Mucosa of stomach (tissue), 1 donor: Measurements from ENCODE around the gene EXOC2.

ENCODE experiments used
- H3K27me3 ChIP-seq: one replicate; pipeline ENCODE4 v1.7.0; 2013; ENCODE audit warnings: mild to moderate bottlenecking, low read length; ENCODE audit not compliant: control insufficient read depth, insufficient read depth
- H3K36me3 ChIP-seq: one replicate; pipeline ENCODE4 v1.7.0; 2013; ENCODE audit warnings: low read length; ENCODE audit not compliant: control insufficient read depth, insufficient read depth
- H3K4me1 ChIP-seq: one replicate; pipeline ENCODE4 v1.7.0; 2013; ENCODE audit warnings: mild to moderate bottlenecking, low read length; ENCODE audit not compliant: control insufficient read depth, insufficient read depth
- H3K4me3 ChIP-seq: one replicate; pipeline ENCODE4 v1.7.0; 2013; ENCODE audit warnings: low read length
- H3K9ac ChIP-seq: one replicate; pipeline ENCODE4 v1.7.0; 2013; ENCODE audit warnings: mild to moderate bottlenecking, low read length, moderate library complexity
- H3K9me3 ChIP-seq: one replicate; pipeline ENCODE4 v1.7.0; 2013; ENCODE audit warnings: mild to moderate bottlenecking, low read length, moderate library complexity; ENCODE audit not compliant: control insufficient read depth
- donor health status: Pancreatic carcinoma.

The EXOC2 gene

GRCh38 chr6:636488-636887 lies 56.5 kb downstream of the EXOC2 start:
- Histone ChIP-seq H3K4me3 (no peak overlapping the region), H3K27me3 (no peaks in the 10 kb centered on the region), H3K36me3 (no peaks in the 10 kb centered on the region), H3K9ac (no peak overlapping the region), H3K4me1 (no peaks in the 10 kb centered on the region), H3K9me3 (no peaks in the 10 kb centered on the region)

DNA sequence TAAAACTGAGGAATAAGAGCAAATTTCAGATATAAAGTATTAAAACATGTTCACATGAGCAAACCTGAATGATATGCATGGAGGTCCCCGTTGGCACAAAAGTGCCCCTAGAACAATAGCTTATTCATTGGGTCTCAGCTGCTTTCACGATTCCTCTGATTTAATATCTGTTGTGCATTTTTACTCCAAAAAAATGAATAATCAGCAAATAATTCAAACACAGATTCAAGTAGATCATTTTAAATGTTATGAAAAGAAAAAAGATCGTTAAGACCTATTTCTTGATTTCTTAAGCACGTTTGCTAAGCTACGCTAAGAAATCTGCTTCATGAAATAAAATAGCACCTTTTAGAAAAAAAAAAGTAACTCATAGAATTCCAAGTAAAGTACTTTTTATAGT lies 57.7 kb downstream of the EXOC2 start:
- Histone ChIP-seq H3K27me3 (no peaks in the 10 kb centered on the region), H3K4me3 (no peak overlapping the region), H3K36me3 (no peaks in the 10 kb centered on the region), H3K4me1 (no peaks in the 10 kb centered on the region), H3K9me3 (no peaks in the 10 kb centered on the region), H3K9ac (no peak overlapping the region)

- Histone ChIP-seq H3K27me3 (no peaks in the 10 kb centered on the region), H3K9ac (no peak overlapping the region), H3K4me3 (no peak overlapping the region), H3K9me3 (no peaks in the 10 kb centered on the region), H3K36me3 (no peaks in the 10 kb centered on the region), H3K4me1 (no peaks in the 10 kb centered on the region)
Measured at GRCh38 chr6:633611-634010, 59.3 kb downstream of the EXOC2 start.

DNA sequence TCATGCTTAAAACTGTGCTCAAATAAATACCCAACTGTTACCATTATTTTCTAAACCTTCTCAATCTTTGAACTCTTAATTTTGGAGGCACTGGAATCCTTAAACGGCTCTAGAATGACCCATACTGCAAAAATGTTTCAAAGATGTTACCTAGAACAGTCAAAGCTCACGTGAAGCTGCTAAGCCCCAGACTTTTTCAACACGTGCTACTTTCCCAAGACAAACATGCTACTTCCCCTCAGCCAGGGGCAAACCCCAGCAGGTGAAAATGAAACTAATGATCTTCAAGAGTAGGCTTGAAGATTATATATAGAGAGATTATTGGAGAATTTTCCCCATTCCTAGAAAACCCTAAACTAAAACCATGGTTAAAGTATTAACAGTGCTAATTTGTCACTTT lies 64.2 kb downstream of the EXOC2 start:
- Histone ChIP-seq H3K36me3 (no peaks in the 10 kb centered on the region), H3K27me3 (no peaks in the 10 kb centered on the region), H3K4me3 (no peak overlapping the region), H3K9ac (no peak overlapping the region), H3K9me3 (no peaks in the 10 kb centered on the region), H3K4me1 (no peaks in the 10 kb centered on the region)

DNA sequence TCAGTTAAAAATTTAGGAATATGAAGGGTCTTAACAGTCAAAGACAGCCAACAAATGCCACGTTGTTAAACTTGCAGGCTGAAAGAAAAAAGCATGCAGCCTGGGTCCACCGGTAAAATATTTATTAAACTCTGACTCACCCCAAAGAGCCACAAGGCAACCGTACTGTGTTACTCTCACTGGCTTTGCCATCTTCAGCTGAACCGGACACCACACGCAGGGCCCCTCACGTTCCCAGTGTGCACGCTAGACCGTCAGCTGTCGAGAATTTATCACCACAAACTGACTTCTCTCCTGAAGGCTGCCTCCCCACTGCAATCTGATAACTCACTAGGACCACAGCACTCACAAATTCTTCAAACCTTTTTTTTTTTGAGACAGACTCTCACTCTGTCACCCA lies 66.7 kb downstream of the EXOC2 start:
- H3K36me3 ChIP-seq, result no peaks in the 10 kb centered on the region
- no peaks in the 10 kb centered on the region for H3K9me3 ChIP-seq
- no peaks in the 10 kb centered on the region for H3K27me3 ChIP-seq
- H3K9ac ChIP-seq, result no peak overlapping the region
- H3K4me3 ChIP-seq, result no peak overlapping the region
- no peaks in the 10 kb centered on the region for H3K4me1 ChIP-seq

DNA sequence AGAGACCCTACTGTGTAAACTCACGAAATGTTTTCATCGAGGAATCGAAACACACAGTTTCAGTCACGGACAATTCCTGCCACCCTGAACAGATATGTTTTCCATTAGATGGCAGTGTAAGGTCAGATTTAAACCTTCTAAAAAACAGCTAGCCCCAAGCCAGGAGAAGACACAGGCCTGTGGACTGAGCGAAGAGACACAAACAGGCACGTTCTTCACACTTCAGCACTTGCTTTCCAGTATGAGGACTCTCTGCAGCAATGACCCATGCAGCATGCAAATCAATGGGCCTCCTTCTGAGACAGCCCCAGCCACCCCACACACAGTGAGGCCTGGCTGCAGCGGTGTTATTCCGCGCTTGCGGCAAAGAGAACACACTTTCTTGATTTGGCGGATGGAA lies 68.0 kb downstream of the EXOC2 start:
- no peaks in the 10 kb centered on the region for H3K9me3 ChIP-seq
- H3K9ac ChIP-seq, result no peak overlapping the region
- H3K4me1 ChIP-seq, result no peaks in the 10 kb centered on the region
- no peak overlapping the region for H3K4me3 ChIP-seq
- H3K36me3 ChIP-seq, result no peaks in the 10 kb centered on the region
- H3K27me3 ChIP-seq, result no peaks in the 10 kb centered on the region

DNA sequence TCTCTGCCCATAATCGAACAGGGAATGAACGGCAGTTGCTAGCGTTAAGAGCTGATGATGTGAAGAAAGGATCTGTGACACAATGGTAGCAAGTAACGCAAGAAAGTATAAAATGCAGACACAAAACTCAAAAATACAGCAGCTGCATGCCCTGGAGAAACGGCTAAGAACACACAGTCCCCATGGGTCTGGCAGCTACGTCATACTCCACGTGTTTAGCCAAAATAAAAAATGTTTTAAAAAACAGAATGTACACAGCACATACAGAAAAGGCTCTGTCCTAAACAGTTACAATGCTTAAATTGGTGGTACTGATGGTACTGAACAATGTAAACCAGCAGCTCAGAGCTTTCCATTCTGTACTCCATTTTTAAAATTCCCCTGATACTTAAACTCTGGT lies 70.5 kb downstream of the EXOC2 start:
- Histone ChIP-seq H3K27me3 (no peaks in the 10 kb centered on the region), H3K4me1 (no peaks in the 10 kb centered on the region), H3K9ac (no peak overlapping the region), H3K9me3 (no peaks in the 10 kb centered on the region), H3K36me3 (no peaks in the 10 kb centered on the region), H3K4me3 (no peak overlapping the region)

- Histone ChIP-seq H3K4me3 (no peak overlapping the region), H3K27me3 (no peaks in the 10 kb centered on the region), H3K36me3 (no peaks in the 10 kb centered on the region), H3K9me3 (no peaks in the 10 kb centered on the region), H3K9ac (no peak overlapping the region), H3K4me1 (no peaks in the 10 kb centered on the region)
Measured at GRCh38 chr6:621931-622330, 71.0 kb downstream of the EXOC2 start.

DNA sequence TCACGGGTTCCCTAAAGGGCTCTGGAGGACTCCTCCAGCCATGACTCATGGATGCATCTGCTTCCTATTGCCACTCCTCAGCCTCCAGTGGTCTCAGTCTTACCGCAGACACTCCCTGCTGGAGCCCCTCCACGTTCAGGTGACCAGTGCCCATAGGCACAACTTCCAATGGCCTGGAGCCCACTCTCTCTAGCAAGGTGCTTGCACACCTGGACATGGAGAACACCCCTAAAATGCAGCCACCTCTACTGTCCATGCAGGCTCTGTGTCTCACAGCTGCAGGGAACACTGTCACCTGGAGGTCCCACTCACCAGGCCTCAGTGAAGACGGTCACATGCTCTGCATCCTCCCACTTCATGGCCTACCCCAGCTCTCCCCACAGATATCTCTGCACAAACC lies 72.0 kb downstream of the EXOC2 start:
- Histone ChIP-seq H3K4me1 (no peaks in the 10 kb centered on the region), H3K27me3 (no peaks in the 10 kb centered on the region), H3K9me3 (no peaks in the 10 kb centered on the region), H3K9ac (no peak overlapping the region), H3K36me3 (no peaks in the 10 kb centered on the region), H3K4me3 (no peak overlapping the region)

GRCh38 chr6:620166-620565 lies 72.8 kb downstream of the EXOC2 start:
- Histone ChIP-seq H3K9ac (no peak overlapping the region), H3K4me3 (no peak overlapping the region), H3K4me1 (no peaks in the 10 kb centered on the region), H3K27me3 (no peaks in the 10 kb centered on the region), H3K36me3 (no peaks in the 10 kb centered on the region), H3K9me3 (no peaks in the 10 kb centered on the region)

GRCh38 chr6:617456-618100 lies 75.4 kb downstream of the EXOC2 start:
- no peaks in the 10 kb centered on the region for H3K9me3 ChIP-seq
- H3K36me3 ChIP-seq, result no peaks in the 10 kb centered on the region
- no peaks in the 10 kb centered on the region for H3K27me3 ChIP-seq
- H3K9ac ChIP-seq, result no peak overlapping the region
- H3K4me3 ChIP-seq, result no peak overlapping the region
- no peaks in the 10 kb centered on the region for H3K4me1 ChIP-seq

GRCh38 chr6:613981-614380 lies 79.0 kb downstream of the EXOC2 start:
- Histone ChIP-seq H3K9me3 (no peaks in the 10 kb centered on the region), H3K27me3 (no peaks in the 10 kb centered on the region), H3K36me3 (no peaks in the 10 kb centered on the region), H3K9ac (no peak overlapping the region), H3K4me1 (no peaks in the 10 kb centered on the region), H3K4me3 (no peak overlapping the region)

DNA sequence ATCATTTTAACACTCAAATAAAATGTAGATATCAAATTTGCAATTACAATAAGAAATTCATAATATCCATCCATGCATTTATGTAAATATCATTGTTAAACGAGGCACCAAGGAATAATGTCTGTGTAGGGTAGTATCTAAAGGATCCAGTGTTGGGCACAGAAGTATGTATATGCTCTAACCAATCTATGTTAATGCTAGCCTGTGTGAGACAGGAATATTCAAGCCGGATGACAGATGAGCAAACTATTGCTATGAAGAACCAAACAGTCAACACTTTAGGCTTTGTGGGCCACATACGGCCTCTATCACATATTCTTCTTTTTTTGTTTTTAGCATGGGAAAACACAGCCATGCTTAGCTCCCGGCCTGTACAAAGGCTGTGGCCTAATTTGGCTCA lies 81.0 kb downstream of the EXOC2 start:
- Histone ChIP-seq H3K4me1 (no peaks in the 10 kb centered on the region), H3K27me3 (no peaks in the 10 kb centered on the region), H3K36me3 (no peaks in the 10 kb centered on the region), H3K4me3 (no peak overlapping the region), H3K9ac (no peak overlapping the region), H3K9me3 (no peaks in the 10 kb centered on the region)
